Astrocyte of the cerebellum (primary cell): Measurements from ENCODE around the gene PSAP.

Experiments
- DNase-seq: peaks from one replicate; pipeline ENCODE4 v3.0.0-alpha.2; 2011; ENCODE audit warnings: low read depth
- H3K4me3 ChIP-seq: 2 replicates; pipeline ENCODE4 v1.5.1; 2011; ENCODE audit warnings: mild to moderate bottlenecking, low read depth, low read length, moderate library complexity
- CTCF ChIP-seq: IDR thresholded peaks from 2 replicates; pipeline ENCODE4 v1.5.1; 2012; ENCODE audit warnings: low read length, low read depth, moderate library complexity, mild to moderate bottlenecking; ENCODE audit errors: missing control alignments
- in situ Hi-C: cut with HindIII; loops from 2 replicates; pipeline ENCODE4 v1.10.0; 2017; ENCODE audit warnings: low sequenced_read_pairs

PSAP gene

GRCh38 chr10:71819441-71819861 is 31.6 kb downstream of the PSAP start:
- TF ChIP-seq CTCF = no peak
- no peak overlapping the region for H3K4me3 ChIP-seq
- in situ Hi-C loops = no loop called here
- DNase-seq = no peak

GRCh38 chr10:71818674-71819260 is 32.3 kb downstream of the PSAP start:
- no peak overlapping the region for H3K4me3 ChIP-seq
- in situ Hi-C loops = no loop called here
- no peak for TF ChIP-seq CTCF
- no peak for DNase-seq

- in situ Hi-C loops = no loop called here
- TF ChIP-seq CTCF = no peak
- no peak for DNase-seq
- H3K4me3 ChIP-seq = no peak overlapping the region
These were observed 33.0 kb downstream of the PSAP start for GRCh38 chr10:71817831-71818655.

- H3K4me3 ChIP-seq = no peak overlapping the region
- in situ Hi-C loops = no loop called here
- DNase-seq = no peak
- no peak for TF ChIP-seq CTCF
These were observed 34.0 kb downstream of the PSAP start for GRCh38 chr10:71816936-71817618.

- in situ Hi-C loops = no loop called here
- no peak for TF ChIP-seq CTCF
These were observed 34.6 kb downstream of the PSAP start for GRCh38 chr10:71816421-71816851.

GRCh38 chr10:71815515-71816130 is 35.4 kb downstream of the PSAP start:
- DNase-seq = no peak
- in situ Hi-C loops = no loop called here
- no peak for TF ChIP-seq CTCF
- H3K4me3 ChIP-seq = no peak overlapping the region

More at GRCh38 chr10:71816421-71816851, 34.6 kb downstream of the PSAP start:
- no peak overlapping the region for H3K4me3 ChIP-seq
- DNase-seq = no peak
